ENCODE results near the gene METTL15.
"Not testable (repeated sequence)": the region's sequence is repeated elsewhere in the genome, so short reads cannot be mapped to it uniquely, and the experiment has no call there.

METTL15 gene

GRCh38 chr11:28100665-28101064, 7.5 kb upstream of the METTL15 start:
- Histone ChIP-seq H3K9me3 (ENCODE audit: low read length) (no peaks in the 10 kb centered on the region), H2AFZ (ENCODE audit: low read depth, low read length) (no peak overlapping the region), H3K4me1 (ENCODE audit: insufficient read depth, low read length) (peaks cover 6% of the 10 kb centered on the region), H3K36me3 (ENCODE audit: insufficient read depth, low read length) (peaks cover 12% of the 10 kb centered on the region), H3K4me3 (ENCODE audit: low read length) (no peak overlapping the region), H3K27me3 (ENCODE audit: insufficient read depth, low read length) (no peaks in the 10 kb centered on the region)

- H3K4me1 ChIP-seq (ENCODE audit: insufficient read depth, low read length); H3K9me3 ChIP-seq (ENCODE audit: low read length); H3K27me3 ChIP-seq (ENCODE audit: insufficient read depth, low read length); H3K4me3 ChIP-seq (ENCODE audit: low read length); H3K36me3 ChIP-seq (ENCODE audit: insufficient read depth, low read length); H2AFZ ChIP-seq (ENCODE audit: low read depth, low read length): not testable (repeated sequence)
Measured at GRCh38 chr11:28102300-28102699, 5.9 kb upstream of the METTL15 start.

GRCh38 chr11:28104425-28104824, 3.8 kb upstream of the METTL15 start:
- H3K36me3 ChIP-seq (ENCODE audit: insufficient read depth, low read length): no peaks in the 10 kb centered on the region
- no peak overlapping the region for H3K4me3 ChIP-seq (ENCODE audit: low read length)
- H3K27me3 ChIP-seq (ENCODE audit: insufficient read depth, low read length): no peaks in the 10 kb centered on the region
- H2AFZ ChIP-seq (ENCODE audit: low read depth, low read length): no peak overlapping the region
- peaks cover 9% of the 10 kb centered on the region for H3K4me1 ChIP-seq (ENCODE audit: insufficient read depth, low read length)
- H3K9me3 ChIP-seq (ENCODE audit: low read length): no peaks in the 10 kb centered on the region

DNA sequence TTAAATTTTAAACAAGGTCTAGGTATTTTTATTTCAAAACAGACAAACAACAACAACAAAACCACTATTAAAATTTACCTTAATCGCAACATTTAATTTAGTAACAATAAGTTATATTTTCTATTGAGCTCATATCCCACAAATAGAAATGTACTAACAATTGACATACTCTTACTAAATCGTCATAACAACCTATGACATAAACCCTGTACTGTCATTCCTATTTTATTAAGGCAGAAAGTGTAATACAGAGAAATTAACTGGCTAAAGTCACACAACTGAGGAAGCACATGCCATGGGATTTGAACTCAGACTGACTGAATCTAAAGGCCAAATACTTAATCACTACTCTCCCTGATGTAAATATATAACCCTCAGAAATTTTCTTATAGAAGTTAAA, 3.2 kb upstream of the METTL15 start:
- Histone ChIP-seq H2AFZ (ENCODE audit: low read depth, low read length) (no peak overlapping the region), H3K4me1 (ENCODE audit: insufficient read depth, low read length) (peaks cover 14% of the 10 kb centered on the region), H3K27me3 (ENCODE audit: insufficient read depth, low read length) (no peaks in the 10 kb centered on the region), H3K36me3 (ENCODE audit: insufficient read depth, low read length) (no peaks in the 10 kb centered on the region), H3K9me3 (ENCODE audit: low read length) (no peaks in the 10 kb centered on the region), H3K4me3 (ENCODE audit: low read length) (no peak overlapping the region)

DNA sequence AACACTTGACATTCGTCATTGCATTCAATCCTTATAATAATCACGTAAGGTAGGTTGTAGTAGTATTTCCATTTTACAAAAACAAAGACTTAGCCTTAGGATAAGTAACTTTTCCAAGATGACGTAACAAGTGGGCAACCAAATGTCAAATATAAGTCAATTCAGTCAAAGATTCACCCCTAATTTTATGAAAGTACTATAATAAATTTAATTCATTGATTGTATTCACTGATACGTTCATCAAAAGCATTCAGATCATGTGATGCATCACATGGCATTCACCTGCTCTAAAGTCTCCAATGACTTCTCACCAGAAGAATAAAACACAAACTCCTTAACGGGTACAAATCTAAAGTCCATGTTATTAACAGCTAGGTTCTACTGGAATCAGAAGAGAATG, 2.3 kb upstream of the METTL15 start:
- Histone ChIP-seq H3K27me3 (ENCODE audit: insufficient read depth, low read length) (no peaks in the 10 kb centered on the region), H3K4me1 (ENCODE audit: insufficient read depth, low read length) (peaks cover 17% of the 10 kb centered on the region), H3K9me3 (ENCODE audit: low read length) (no peaks in the 10 kb centered on the region), H2AFZ (ENCODE audit: low read depth, low read length) (no peak overlapping the region), H3K36me3 (ENCODE audit: insufficient read depth, low read length) (no peaks in the 10 kb centered on the region), H3K4me3 (ENCODE audit: low read length) (peak overlapping the region; percentile 9)

DNA sequence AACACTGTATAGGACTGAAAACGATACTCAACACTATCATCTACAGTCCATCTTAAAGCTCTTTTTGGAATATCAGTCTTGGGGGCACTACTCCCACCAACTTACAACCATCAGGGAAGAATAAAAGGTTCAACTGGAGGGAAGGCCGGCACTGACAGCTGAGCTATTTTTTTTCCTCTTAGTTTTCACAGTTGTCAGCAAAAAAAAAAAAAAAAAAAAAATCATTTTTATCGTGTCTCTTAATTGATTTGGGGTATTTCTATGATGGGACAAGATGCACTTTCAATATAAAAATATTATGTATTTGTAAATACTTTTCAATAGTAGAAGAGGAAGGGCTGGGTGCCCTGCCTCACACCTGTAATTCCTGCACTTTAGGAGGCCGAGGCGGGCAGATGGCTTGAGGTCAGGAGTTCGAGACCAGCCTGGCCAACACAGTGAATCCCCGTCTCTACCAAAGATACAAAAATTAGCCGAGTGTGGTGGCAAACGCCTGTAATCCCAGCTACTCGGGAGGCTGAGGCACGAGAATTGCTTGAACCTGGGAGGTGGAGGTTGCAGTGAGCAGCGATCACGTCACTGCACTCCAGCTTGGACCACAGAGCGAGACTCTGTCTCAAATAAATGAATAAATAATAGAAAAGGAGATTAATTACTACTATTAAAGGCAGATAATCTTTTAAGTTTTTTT, 1.7 kb upstream of the METTL15 start:
- H3K4me3 ChIP-seq (ENCODE audit: low read length): peak overlapping the region; percentile 74
- peak overlapping the region; percentile 80 for H2AFZ ChIP-seq (ENCODE audit: low read depth, low read length)
- peaks cover 17% of the 10 kb centered on the region for H3K4me1 ChIP-seq (ENCODE audit: insufficient read depth, low read length)
- no peaks in the 10 kb centered on the region for H3K9me3 ChIP-seq (ENCODE audit: low read length)
- no peaks in the 10 kb centered on the region for H3K27me3 ChIP-seq (ENCODE audit: insufficient read depth, low read length)
- no peaks in the 10 kb centered on the region for H3K36me3 ChIP-seq (ENCODE audit: insufficient read depth, low read length)

- H3K9me3 ChIP-seq (ENCODE audit: low read length): no peaks in the 10 kb centered on the region
- H3K4me3 ChIP-seq (ENCODE audit: low read length): peak overlapping the region; percentile 74
- peak overlapping the region; percentile 80 for H2AFZ ChIP-seq (ENCODE audit: low read depth, low read length)
- peaks cover 3% of the 10 kb centered on the region for H3K36me3 ChIP-seq (ENCODE audit: insufficient read depth, low read length)
- peaks cover 17% of the 10 kb centered on the region for H3K4me1 ChIP-seq (ENCODE audit: insufficient read depth, low read length)
- no peaks in the 10 kb centered on the region for H3K27me3 ChIP-seq (ENCODE audit: insufficient read depth, low read length)
Measured at GRCh38 chr11:28107191-28107749, 918 bp upstream of the METTL15 start.

DNA sequence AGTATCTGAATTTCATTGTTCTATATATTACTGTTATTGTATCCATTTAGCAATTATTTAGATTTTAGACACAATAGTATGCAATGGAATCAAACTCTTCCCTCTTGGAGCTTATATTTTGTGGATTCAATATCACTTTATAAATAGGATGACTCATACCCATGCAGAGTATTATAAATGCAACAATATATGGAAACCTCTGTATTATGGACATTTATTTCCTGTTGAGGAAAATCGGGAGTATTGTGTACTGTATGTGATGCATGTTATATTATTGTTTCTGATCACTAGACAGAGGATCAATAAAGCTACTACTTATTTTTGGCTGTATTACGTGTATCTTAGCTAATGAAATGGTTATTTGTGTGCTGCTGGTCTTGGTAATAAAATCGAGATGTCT, 770 bp downstream of the METTL15 start:
- peaks cover 8% of the 10 kb centered on the region for H3K36me3 ChIP-seq (ENCODE audit: insufficient read depth, low read length)

GRCh38 chr11:28110108-28110820, 2.1 kb downstream of the METTL15 start:
- Histone ChIP-seq H3K4me1 (ENCODE audit: insufficient read depth, low read length) (peaks cover 11% of the 10 kb centered on the region), H3K27me3 (ENCODE audit: insufficient read depth, low read length) (no peaks in the 10 kb centered on the region), H3K36me3 (ENCODE audit: insufficient read depth, low read length) (peaks cover 16% of the 10 kb centered on the region), H3K4me3 (ENCODE audit: low read length) (peak overlapping the region; percentile 74), H2AFZ (ENCODE audit: low read depth, low read length) (peak overlapping the region; percentile 57), H3K9me3 (ENCODE audit: low read length) (no peaks in the 10 kb centered on the region)

More for the DNA sequence above, 770 bp downstream of the METTL15 start:
- Histone ChIP-seq H3K4me1 (ENCODE audit: insufficient read depth, low read length) (peaks cover 17% of the 10 kb centered on the region), H3K9me3 (ENCODE audit: low read length) (no peaks in the 10 kb centered on the region), H3K4me3 (ENCODE audit: low read length) (peak overlapping the region; percentile 74), H3K27me3 (ENCODE audit: insufficient read depth, low read length) (no peaks in the 10 kb centered on the region), H2AFZ (ENCODE audit: low read depth, low read length) (no peak overlapping the region)

DNA sequence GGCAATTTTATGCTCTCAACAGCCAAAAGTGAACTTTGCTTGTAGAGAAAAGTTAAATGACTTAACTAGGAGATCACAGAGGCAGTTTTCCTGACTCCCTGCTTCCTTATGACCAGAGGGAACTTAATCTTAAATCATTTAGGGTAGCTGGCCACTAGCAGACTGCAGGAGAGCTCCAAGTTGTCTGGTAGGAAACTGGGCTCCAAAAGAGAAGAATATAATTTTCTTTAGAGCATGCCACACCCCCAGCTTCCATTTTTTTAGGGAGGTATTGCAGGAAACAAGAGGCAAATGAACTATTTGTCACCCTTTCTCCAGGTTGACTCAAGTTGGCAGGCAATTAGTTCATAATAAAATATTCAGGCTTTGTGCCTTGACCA, 2.6 kb downstream of the METTL15 start:
- H3K4me3 ChIP-seq (ENCODE audit: low read length): peak overlapping the region; percentile 74
- no peaks in the 10 kb centered on the region for H3K9me3 ChIP-seq (ENCODE audit: low read length)
- peak overlapping the region; percentile 57 for H2AFZ ChIP-seq (ENCODE audit: low read depth, low read length)
- peaks cover 11% of the 10 kb centered on the region for H3K4me1 ChIP-seq (ENCODE audit: insufficient read depth, low read length)
- peaks cover 20% of the 10 kb centered on the region for H3K36me3 ChIP-seq (ENCODE audit: insufficient read depth, low read length)
- no peaks in the 10 kb centered on the region for H3K27me3 ChIP-seq (ENCODE audit: insufficient read depth, low read length)

GRCh38 chr11:28114116-28114515, 5.9 kb downstream of the METTL15 start:
- Histone ChIP-seq H2AFZ (ENCODE audit: low read depth, low read length) (no peak overlapping the region), H3K4me1 (ENCODE audit: insufficient read depth, low read length) (peaks cover 11% of the 10 kb centered on the region), H3K9me3 (ENCODE audit: low read length) (no peaks in the 10 kb centered on the region), H3K36me3 (ENCODE audit: insufficient read depth, low read length) (peaks cover 27% of the 10 kb centered on the region), H3K4me3 (ENCODE audit: low read length) (no peak overlapping the region), H3K27me3 (ENCODE audit: insufficient read depth, low read length) (no peaks in the 10 kb centered on the region)

- H2AFZ ChIP-seq (ENCODE audit: low read depth, low read length): no peak overlapping the region
- H3K27me3 ChIP-seq (ENCODE audit: insufficient read depth, low read length): no peaks in the 10 kb centered on the region
- H3K4me1 ChIP-seq (ENCODE audit: insufficient read depth, low read length): peaks cover 5% of the 10 kb centered on the region
- H3K36me3 ChIP-seq (ENCODE audit: insufficient read depth, low read length): peaks cover 27% of the 10 kb centered on the region
- no peak overlapping the region for H3K4me3 ChIP-seq (ENCODE audit: low read length)
- H3K9me3 ChIP-seq (ENCODE audit: low read length): no peaks in the 10 kb centered on the region
Measured at GRCh38 chr11:28114731-28115130, 6.5 kb downstream of the METTL15 start.

- peaks cover 24% of the 10 kb centered on the region for H3K36me3 ChIP-seq (ENCODE audit: insufficient read depth, low read length)
- H3K27me3 ChIP-seq (ENCODE audit: insufficient read depth, low read length): no peaks in the 10 kb centered on the region
- H3K4me1 ChIP-seq (ENCODE audit: insufficient read depth, low read length): no peaks in the 10 kb centered on the region
- no peak overlapping the region for H3K4me3 ChIP-seq (ENCODE audit: low read length)
- H2AFZ ChIP-seq (ENCODE audit: low read depth, low read length): no peak overlapping the region
- no peaks in the 10 kb centered on the region for H3K9me3 ChIP-seq (ENCODE audit: low read length)
Measured at GRCh38 chr11:28117712-28118111, 9.5 kb downstream of the METTL15 start.

Measured in neuron (in vitro differentiated cells).